WTC11 (cell line): Measurements from ENCODE around the gene SPRTN. TPM values are rescaled to one million over a fixed set of nuclear protein-coding genes. Genes with fewer than 3 reads are reported as not detected.
A peak's percentile ranks its signal among the peaks of the same experiment; 100 is the strongest.

ENCODE experiments used
- ATAC-seq: fragments of 200-7000 bp; cut with Tn5 transposase; 2 replicates; pipeline ENCODE4 v1.10.0; 2021; ENCODE audit warnings: mild to moderate bottlenecking, moderate library complexity
- Bru-seq: library from RNA; stranded (reverse); fragments of 400-500 nt; gene quantifications from one replicate; lab custom pipeline; 2021; lab: Mats Ljungman, UMichigan
- CTCF ChIA-PET: fragments of 300-600 bp; sonication (Branson Sonifier 250); formaldehyde crosslinking; loops from one replicate; lab custom pipeline; 2021; ENCODE audit warnings: antibody characterized with exemption; lab: Charles Lee
- POLR2A ChIA-PET: fragments of 350-600 bp; sonication (Branson Sonifier 250); formaldehyde crosslinking; loops from one replicate; lab custom pipeline; 2021; ENCODE audit warnings: antibody characterized with exemption; lab: Charles Lee
- DNase-seq: peaks from one replicate; pipeline ENCODE4 v3.0.0; 2021; ENCODE audit warnings: low spot score
- H3K27ac Mint-ChIP-seq: 2 replicates; pipeline ENCODE4 v1.8.0; 2021; ENCODE audit warnings: mixed read lengths
- H3K27me3 Mint-ChIP-seq: 2 replicates; pipeline ENCODE4 v1.8.0; 2021; ENCODE audit warnings: low read depth, mild to moderate bottlenecking, moderate library complexity, mixed read lengths
- H3K36me3 Mint-ChIP-seq: 2 replicates; pipeline ENCODE4 v1.8.0; 2021; ENCODE audit warnings: mixed read lengths
- H3K4me1 Mint-ChIP-seq: 2 replicates; pipeline ENCODE4 v1.8.0; 2022; ENCODE audit warnings: mixed read lengths
- H3K4me3 Mint-ChIP-seq: 2 replicates; pipeline ENCODE4 v1.8.0; 2021; ENCODE audit warnings: mild to moderate bottlenecking, moderate library complexity, mixed read lengths
- H3K9me3 Mint-ChIP-seq: 2 replicates; pipeline ENCODE4 v1.8.0; 2021; ENCODE audit warnings: mixed read lengths
- CREM ChIP-seq: sonication (generic); formaldehyde crosslinking; IDR thresholded peaks from 2 replicates; pipeline ENCODE4 v1.8.1; 2022; ENCODE audit warnings: mild to moderate bottlenecking, missing genetic modification reagents, moderate library complexity
- FOXK1 ChIP-seq: sonication (generic); formaldehyde crosslinking; IDR thresholded peaks from 2 replicates; pipeline ENCODE4 v1.8.0; 2022; ENCODE audit warnings: mild to moderate bottlenecking, moderate library complexity, missing genetic modification reagents
- GRHL2 ChIP-seq: fragments of 250-450 bp; sonication (Bioruptor Pico); IDR thresholded peaks from 2 replicates; pipeline ENCODE4 v1.8.0; 2022; ENCODE audit warnings: mild to moderate bottlenecking, moderate library complexity; ENCODE audit not compliant: insufficient replicate concordance, severe bottlenecking
- OVOL2 ChIP-seq: fragments of 250-450 bp; sonication (Bioruptor Pico); IDR thresholded peaks from 2 replicates; pipeline ENCODE4 v1.9.0; 2021; ENCODE audit warnings: mild to moderate bottlenecking, borderline replicate concordance
- RORB ChIP-seq: fragments of 250-450 bp; sonication (Bioruptor Pico); IDR thresholded peaks from 2 replicates; pipeline ENCODE4 v1.9.0; 2021; ENCODE audit warnings: mild to moderate bottlenecking
- SMAD3 ChIP-seq: sonication (generic); formaldehyde crosslinking; IDR thresholded peaks from 2 replicates; pipeline ENCODE4 v1.8.0; 2022; ENCODE audit warnings: missing genetic modification reagents, mild to moderate bottlenecking, borderline replicate concordance
- SMAD4 ChIP-seq: sonication (generic); formaldehyde crosslinking; IDR thresholded peaks from 2 replicates; pipeline ENCODE4 v1.8.0; 2022; ENCODE audit warnings: mild to moderate bottlenecking, missing genetic modification reagents
- long read RNA-seq, 3 experiments: library from RNA in 1 of 3; library from capped mRNA in 1 of 3; library from polyadenylated mRNA in 1 of 3; unstranded in 2 of 3; stranded (forward) in 1 of 3; transcript quantifications; one replicate each; pipeline ENCODE4 v2.0.0, GENCODE V29; 2021
- total RNA-seq: library from RNA; stranded (reverse); gene quantifications from 3 replicates; pipeline ENCODE4 v1.2.3, GENCODE V29; 2021
- TF ChIP-seq, protein P1 (sequence below): sonication (generic); formaldehyde crosslinking; IDR thresholded peaks from 2 replicates; pipeline ENCODE4 v1.8.1; 2023; ENCODE audit warnings: mild to moderate bottlenecking, moderate library complexity, missing genetic modification reagents
- TF ChIP-seq, protein P2 (sequence below): sonication (generic); formaldehyde crosslinking; IDR thresholded peaks from 2 replicates; pipeline ENCODE4 v1.8.0; 2022; ENCODE audit warnings: mild to moderate bottlenecking, missing genetic modification reagents
- TF ChIP-seq, protein P3 (sequence below): sonication (generic); formaldehyde crosslinking; IDR thresholded peaks from 2 replicates; pipeline ENCODE4 v1.8.0; 2022; ENCODE audit warnings: mild to moderate bottlenecking, missing genetic modification reagents
- TF ChIP-seq, protein P4 (sequence below): sonication (generic); formaldehyde crosslinking; IDR thresholded peaks from 2 replicates; pipeline ENCODE4 v1.8.0; 2023; ENCODE audit warnings: missing genetic modification reagents, mild to moderate bottlenecking, borderline replicate concordance
- TF ChIP-seq, protein P5 (sequence below): sonication (generic); formaldehyde crosslinking; IDR thresholded peaks from 2 replicates; pipeline ENCODE4 v1.8.1; 2023; ENCODE audit warnings: mild to moderate bottlenecking, missing genetic modification reagents

Gene SPRTN, protein sequence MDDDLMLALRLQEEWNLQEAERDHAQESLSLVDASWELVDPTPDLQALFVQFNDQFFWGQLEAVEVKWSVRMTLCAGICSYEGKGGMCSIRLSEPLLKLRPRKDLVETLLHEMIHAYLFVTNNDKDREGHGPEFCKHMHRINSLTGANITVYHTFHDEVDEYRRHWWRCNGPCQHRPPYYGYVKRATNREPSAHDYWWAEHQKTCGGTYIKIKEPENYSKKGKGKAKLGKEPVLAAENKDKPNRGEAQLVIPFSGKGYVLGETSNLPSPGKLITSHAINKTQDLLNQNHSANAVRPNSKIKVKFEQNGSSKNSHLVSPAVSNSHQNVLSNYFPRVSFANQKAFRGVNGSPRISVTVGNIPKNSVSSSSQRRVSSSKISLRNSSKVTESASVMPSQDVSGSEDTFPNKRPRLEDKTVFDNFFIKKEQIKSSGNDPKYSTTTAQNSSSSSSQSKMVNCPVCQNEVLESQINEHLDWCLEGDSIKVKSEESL
- total RNA-seq = 12.6 to 14.6 TPM (median 12.7 TPM) in 3 replicates
- Bru-seq, nascent RNA = percentile 85 among the genes with signal in this experiment
- long read RNA-seq, experiment 1, transcript SPRTN-202 (5 exons, 3,468 nt) = major isoform, 36 of 43 reads
- long read RNA-seq, experiment 1, partial matches to known transcripts = 2 of 43 reads
- long read RNA-seq, experiment 1, other reads (novel, unspliced or antisense) = 3 of 43 reads
- long read RNA-seq, experiment 2, transcript SPRTN-202 (5 exons, 3,468 nt) = major isoform, 8 of 10 reads
- long read RNA-seq, experiment 2, partial matches to known transcripts = 0 of 10 reads
- long read RNA-seq, experiment 2, other reads (novel, unspliced or antisense) = 2 of 10 reads
- long read RNA-seq, experiment 3, transcript SPRTN-202 (5 exons, 3,468 nt) = major isoform, 19 of 22 reads
- long read RNA-seq, experiment 3, partial matches to known transcripts = 0 of 22 reads
- long read RNA-seq, experiment 3, other reads (novel, unspliced or antisense) = 1 of 22 reads

DNA sequence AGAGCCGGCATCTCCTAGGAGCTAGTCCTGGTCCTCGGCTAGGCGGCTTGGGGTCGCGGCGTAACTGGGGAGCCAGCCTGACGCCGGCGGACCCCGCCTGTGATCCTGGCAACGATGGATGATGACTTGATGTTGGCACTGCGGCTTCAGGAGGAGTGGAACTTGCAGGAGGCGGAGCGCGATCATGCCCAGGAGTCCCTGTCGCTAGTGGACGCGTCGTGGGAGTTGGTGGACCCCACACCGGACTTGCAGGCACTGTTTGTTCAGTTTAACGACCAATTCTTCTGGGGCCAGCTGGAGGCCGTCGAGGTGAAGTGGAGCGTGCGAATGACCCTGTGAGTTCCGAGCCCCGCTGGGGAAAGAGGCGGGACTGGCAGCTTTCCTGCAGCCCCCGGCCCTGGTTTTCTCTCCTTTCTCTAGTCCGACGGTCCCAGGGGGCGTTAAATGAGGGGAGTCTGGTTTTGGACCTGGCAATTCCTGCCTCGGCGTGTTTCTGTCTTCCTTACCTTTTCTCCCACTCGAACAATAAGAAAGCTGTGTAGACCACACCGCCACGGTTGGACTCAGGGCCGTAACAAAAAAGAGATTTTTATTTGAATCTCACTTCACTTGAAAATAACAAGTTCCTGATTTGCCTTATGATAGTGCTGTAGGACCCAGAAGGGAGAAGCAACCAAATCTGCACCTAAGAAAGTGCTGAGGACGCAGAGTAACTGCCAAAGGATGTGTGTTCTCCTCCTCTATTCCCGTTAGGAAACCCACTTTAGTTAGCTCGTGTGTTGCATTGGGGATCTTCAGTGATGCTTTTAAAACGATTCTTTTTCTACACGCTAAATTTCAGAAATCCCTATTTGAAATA, at the start of gene SPRTN:
TSS of gene SPRTN (plus strand) at position 24 of the 859 bp plus-strand sequence. CDS start at position 115, 91 bp downstream.
- CTCF ChIA-PET = interaction anchor here (0.6 to 2.2 kb wide), 10 partner anchors 14 to 265 kb away, joined by 3 to 10 read pairs (median 4); no protein-coding TSS in a partner anchor
- H3K27me3 Mint-ChIP-seq = peaks cover 4% of the 10 kb centered on the region
- ATAC-seq (peak; percentile 83), DNase-seq (peak; percentile 29)
- peak within 1 kb of the TSS; percentile 98 for H3K27ac Mint-ChIP-seq
- TF ChIP-seq CREM (CRISPR knock-in tag) = 0 out of 2 replicates have a peak, but pooled peaks have one; percentile 7
- TF ChIP-seq, protein P1, sequence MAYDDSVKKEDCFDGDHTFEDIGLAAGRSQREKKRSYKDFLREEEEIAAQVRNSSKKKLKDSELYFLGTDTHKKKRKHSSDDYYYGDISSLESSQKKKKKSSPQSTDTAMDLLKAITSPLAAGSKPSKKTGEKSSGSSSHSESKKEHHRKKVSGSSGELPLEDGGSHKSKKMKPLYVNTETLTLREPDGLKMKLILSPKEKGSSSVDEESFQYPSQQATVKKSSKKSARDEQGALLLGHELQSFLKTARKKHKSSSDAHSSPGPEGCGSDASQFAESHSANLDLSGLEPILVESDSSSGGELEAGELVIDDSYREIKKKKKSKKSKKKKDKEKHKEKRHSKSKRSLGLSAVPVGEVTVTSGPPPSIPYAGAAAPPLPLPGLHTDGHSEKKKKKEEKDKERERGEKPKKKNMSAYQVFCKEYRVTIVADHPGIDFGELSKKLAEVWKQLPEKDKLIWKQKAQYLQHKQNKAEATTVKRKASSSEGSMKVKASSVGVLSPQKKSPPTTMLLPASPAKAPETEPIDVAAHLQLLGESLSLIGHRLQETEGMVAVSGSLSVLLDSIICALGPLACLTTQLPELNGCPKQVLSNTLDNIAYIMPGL = 0 out of 2 replicates have a peak, but pooled peaks have one; percentile 21
- TF ChIP-seq, protein P2, sequence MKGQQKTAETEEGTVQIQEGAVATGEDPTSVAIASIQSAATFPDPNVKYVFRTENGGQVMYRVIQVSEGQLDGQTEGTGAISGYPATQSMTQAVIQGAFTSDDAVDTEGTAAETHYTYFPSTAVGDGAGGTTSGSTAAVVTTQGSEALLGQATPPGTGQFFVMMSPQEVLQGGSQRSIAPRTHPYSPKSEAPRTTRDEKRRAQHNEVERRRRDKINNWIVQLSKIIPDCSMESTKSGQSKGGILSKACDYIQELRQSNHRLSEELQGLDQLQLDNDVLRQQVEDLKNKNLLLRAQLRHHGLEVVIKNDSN = 0 out of 2 replicates have a peak, but pooled peaks have one; percentile 8
- TF ChIP-seq, protein P3, sequence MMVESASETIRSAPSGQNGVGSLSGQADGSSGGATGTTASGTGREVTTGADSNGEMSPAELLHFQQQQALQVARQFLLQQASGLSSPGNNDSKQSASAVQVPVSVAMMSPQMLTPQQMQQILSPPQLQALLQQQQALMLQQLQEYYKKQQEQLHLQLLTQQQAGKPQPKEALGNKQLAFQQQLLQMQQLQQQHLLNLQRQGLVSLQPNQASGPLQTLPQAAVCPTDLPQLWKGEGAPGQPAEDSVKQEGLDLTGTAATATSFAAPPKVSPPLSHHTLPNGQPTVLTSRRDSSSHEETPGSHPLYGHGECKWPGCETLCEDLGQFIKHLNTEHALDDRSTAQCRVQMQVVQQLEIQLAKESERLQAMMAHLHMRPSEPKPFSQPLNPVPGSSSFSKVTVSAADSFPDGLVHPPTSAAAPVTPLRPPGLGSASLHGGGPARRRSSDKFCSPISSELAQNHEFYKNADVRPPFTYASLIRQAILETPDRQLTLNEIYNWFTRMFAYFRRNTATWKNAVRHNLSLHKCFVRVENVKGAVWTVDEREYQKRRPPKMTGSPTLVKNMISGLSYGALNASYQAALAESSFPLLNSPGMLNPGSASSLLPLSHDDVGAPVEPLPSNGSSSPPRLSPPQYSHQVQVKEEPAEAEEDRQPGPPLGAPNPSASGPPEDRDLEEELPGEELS (CRISPR knock-in tag) = peak; percentile 75; the same call in 1 of the 2 replicates
- TF ChIP-seq, protein P4, sequence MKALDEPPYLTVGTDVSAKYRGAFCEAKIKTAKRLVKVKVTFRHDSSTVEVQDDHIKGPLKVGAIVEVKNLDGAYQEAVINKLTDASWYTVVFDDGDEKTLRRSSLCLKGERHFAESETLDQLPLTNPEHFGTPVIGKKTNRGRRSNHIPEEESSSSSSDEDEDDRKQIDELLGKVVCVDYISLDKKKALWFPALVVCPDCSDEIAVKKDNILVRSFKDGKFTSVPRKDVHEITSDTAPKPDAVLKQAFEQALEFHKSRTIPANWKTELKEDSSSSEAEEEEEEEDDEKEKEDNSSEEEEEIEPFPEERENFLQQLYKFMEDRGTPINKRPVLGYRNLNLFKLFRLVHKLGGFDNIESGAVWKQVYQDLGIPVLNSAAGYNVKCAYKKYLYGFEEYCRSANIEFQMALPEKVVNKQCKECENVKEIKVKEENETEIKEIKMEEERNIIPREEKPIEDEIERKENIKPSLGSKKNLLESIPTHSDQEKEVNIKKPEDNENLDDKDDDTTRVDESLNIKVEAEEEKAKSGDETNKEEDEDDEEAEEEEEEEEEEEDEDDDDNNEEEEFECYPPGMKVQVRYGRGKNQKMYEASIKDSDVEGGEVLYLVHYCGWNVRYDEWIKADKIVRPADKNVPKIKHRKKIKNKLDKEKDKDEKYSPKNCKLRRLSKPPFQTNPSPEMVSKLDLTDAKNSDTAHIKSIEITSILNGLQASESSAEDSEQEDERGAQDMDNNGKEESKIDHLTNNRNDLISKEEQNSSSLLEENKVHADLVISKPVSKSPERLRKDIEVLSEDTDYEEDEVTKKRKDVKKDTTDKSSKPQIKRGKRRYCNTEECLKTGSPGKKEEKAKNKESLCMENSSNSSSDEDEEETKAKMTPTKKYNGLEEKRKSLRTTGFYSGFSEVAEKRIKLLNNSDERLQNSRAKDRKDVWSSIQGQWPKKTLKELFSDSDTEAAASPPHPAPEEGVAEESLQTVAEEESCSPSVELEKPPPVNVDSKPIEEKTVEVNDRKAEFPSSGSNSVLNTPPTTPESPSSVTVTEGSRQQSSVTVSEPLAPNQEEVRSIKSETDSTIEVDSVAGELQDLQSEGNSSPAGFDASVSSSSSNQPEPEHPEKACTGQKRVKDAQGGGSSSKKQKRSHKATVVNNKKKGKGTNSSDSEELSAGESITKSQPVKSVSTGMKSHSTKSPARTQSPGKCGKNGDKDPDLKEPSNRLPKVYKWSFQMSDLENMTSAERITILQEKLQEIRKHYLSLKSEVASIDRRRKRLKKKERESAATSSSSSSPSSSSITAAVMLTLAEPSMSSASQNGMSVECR (CRISPR knock-in tag) = no peak; the same call in 1 of the 2 replicates
- 0 out of 2 replicates have a peak, but pooled peaks have one; percentile 76 for TF ChIP-seq SMAD3 (CRISPR knock-in tag)
- no peak for TF ChIP-seq SMAD4
- H3K4me1 Mint-ChIP-seq = peaks cover 36% of the 10 kb centered on the region
- H3K36me3 Mint-ChIP-seq = peaks cover 23% of the 10 kb centered on the region
- H3K4me3 Mint-ChIP-seq = peak within 1 kb of the TSS; percentile 98
- peaks cover 4% of the 10 kb centered on the region; the same call in 1 of the 2 replicates for H3K9me3 Mint-ChIP-seq
- POLR2A ChIA-PET = interaction anchor here (1.5 kb wide), 1 partner anchor 193 kb away, joined by 6 read pairs; no protein-coding TSS in a partner anchor

DNA sequence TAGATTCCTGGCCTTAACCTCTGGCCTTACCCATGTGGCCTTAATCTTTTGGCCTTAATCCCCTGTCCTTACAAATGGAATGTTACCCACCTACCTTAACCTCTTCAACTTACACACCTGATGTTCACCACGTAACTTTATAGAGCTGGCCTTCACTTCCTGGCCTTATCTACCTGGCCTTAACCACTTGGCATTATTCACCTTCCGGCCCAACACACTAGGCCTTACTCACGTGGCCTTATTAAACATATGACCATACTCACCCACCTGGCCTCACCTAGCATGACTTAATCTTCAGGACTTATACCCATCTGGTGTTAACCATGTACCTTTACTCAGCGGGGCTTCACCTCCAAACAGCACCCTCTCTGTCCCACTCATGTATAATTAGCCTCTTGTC, 42.2 kb upstream of the SPRTN start:
- H3K4me3 Mint-ChIP-seq = no peak overlapping the region

More for the DNA sequence above, 42.2 kb upstream of the SPRTN start:
- DNase-seq = no peak
- TF ChIP-seq, protein P5, sequence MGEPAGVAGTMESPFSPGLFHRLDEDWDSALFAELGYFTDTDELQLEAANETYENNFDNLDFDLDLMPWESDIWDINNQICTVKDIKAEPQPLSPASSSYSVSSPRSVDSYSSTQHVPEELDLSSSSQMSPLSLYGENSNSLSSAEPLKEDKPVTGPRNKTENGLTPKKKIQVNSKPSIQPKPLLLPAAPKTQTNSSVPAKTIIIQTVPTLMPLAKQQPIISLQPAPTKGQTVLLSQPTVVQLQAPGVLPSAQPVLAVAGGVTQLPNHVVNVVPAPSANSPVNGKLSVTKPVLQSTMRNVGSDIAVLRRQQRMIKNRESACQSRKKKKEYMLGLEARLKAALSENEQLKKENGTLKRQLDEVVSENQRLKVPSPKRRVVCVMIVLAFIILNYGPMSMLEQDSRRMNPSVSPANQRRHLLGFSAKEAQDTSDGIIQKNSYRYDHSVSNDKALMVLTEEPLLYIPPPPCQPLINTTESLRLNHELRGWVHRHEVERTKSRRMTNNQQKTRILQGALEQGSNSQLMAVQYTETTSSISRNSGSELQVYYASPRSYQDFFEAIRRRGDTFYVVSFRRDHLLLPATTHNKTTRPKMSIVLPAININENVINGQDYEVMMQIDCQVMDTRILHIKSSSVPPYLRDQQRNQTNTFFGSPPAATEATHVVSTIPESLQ (CRISPR knock-in tag) = no peak
- TF ChIP-seq OVOL2 (no peak), FOXK1 (CRISPR knock-in tag) (no peak), RORB (CRISPR knock-in tag) (no peak), GRHL2 (CRISPR knock-in tag) (no peak)
- ATAC-seq = no peak
- CTCF ChIA-PET = no interaction called here
- no peak overlapping the region for H3K27ac Mint-ChIP-seq
- H3K9me3 Mint-ChIP-seq = no peaks in the 10 kb centered on the region
- H3K4me1 Mint-ChIP-seq = no peaks in the 10 kb centered on the region
- no peaks in the 10 kb centered on the region for H3K27me3 Mint-ChIP-seq
- POLR2A ChIA-PET = interaction anchor here (0.6 kb wide), 1 partner anchor 305 kb away, joined by 3 read pairs; no protein-coding TSS in a partner anchor
- no peaks in the 10 kb centered on the region for H3K36me3 Mint-ChIP-seq
